ACC112 (cell line): ENCODE data around the gene ZFYVE28.

Source experiments
- H2AFZ ChIP-seq: fragments of 200-600 bp; sonication (generic); one replicate; pipeline ENCODE4 v1.6.0; 2017; ENCODE audit warnings: antibody characterized with exemption, low read length; ENCODE audit not compliant: unreplicated experiment
- H3K27ac ChIP-seq: fragments of 200-600 bp; sonication (generic); 2 replicates; pipeline ENCODE4 v1.5.1; 2014; ENCODE audit warnings: low read depth, mild to moderate bottlenecking, antibody characterized with exemption, low read length, moderate library complexity
- H3K27me3 ChIP-seq: fragments of 200-600 bp; sonication (generic); 2 replicates; pipeline ENCODE4 v1.6.1; 2014; ENCODE audit warnings: mild to moderate bottlenecking, antibody characterized with exemption, low read length, moderate library complexity, mixed read lengths; ENCODE audit not compliant: insufficient read depth
- H3K36me3 ChIP-seq: fragments of 200-600 bp; sonication (generic); 2 replicates; pipeline ENCODE4 v1.6.1; 2016; ENCODE audit warnings: mild to moderate bottlenecking, antibody characterized with exemption, low read length, moderate library complexity, mixed read lengths; ENCODE audit not compliant: insufficient read depth
- H3K4me1 ChIP-seq: fragments of 200-600 bp; sonication (generic); one replicate; pipeline ENCODE4 v1.6.1; 2016; ENCODE audit warnings: low read length, mixed read lengths; ENCODE audit not compliant: insufficient read depth, unreplicated experiment, control insufficient read depth
- H3K4me3 ChIP-seq: fragments of 200-600 bp; sonication (generic); 2 replicates; pipeline ENCODE4 v1.5.1; 2014; ENCODE audit warnings: mild to moderate bottlenecking, low read depth, low read length
- H3K79me2 ChIP-seq: fragments of 200-600 bp; sonication (generic); one replicate; pipeline ENCODE4 v1.6.0; 2016; ENCODE audit warnings: low read length; ENCODE audit not compliant: control insufficient read depth, unreplicated experiment, insufficient read depth

Gene ZFYVE28

GRCh38 chr4:2354760-2355159 lies 63.7 kb downstream of the ZFYVE28 start:
- Histone ChIP-seq H3K27me3 (no peaks in the 10 kb centered on the region), H3K79me2 (peaks cover 7% of the 10 kb centered on the region), H3K4me1 (no peaks in the 10 kb centered on the region), H3K27ac (no peak overlapping the region), H2AFZ (no peak overlapping the region), H3K4me3 (no peak overlapping the region), H3K36me3 (no peaks in the 10 kb centered on the region)

DNA sequence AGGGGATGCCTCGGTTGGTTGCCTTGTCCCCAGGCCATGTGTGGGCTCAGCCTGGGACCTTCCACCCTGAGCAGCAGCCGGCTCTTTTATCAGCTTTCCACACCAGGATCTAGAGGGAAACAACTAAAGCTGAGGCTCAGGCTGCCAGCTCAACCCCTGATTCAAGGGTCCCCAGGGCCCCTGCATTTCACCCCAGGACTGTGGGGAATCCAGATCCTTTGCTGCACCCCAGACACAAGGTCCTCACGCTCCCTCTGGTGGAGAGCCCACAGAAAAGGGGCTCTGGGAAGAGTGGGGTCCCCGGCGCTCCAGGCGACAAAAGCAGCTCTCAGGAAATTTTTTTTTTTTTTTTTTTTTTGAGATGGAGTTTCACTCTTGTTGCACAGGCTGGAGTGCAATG lies 64.3 kb downstream of the ZFYVE28 start:
- no peak overlapping the region for H3K4me3 ChIP-seq
- no peaks in the 10 kb centered on the region for H3K27me3 ChIP-seq
- peaks cover 5% of the 10 kb centered on the region for H3K79me2 ChIP-seq
- H3K4me1 ChIP-seq, result no peaks in the 10 kb centered on the region
- no peak overlapping the region for H3K27ac ChIP-seq
- no peaks in the 10 kb centered on the region for H3K36me3 ChIP-seq
- H2AFZ ChIP-seq, result no peak overlapping the region

GRCh38 chr4:2353222-2354107 lies 65.0 kb downstream of the ZFYVE28 start:
- Histone ChIP-seq H2AFZ (no peak overlapping the region), H3K27me3 (no peaks in the 10 kb centered on the region), H3K79me2 (peaks cover 5% of the 10 kb centered on the region), H3K4me1 (no peaks in the 10 kb centered on the region), H3K4me3 (no peak overlapping the region), H3K27ac (no peak overlapping the region), H3K36me3 (no peaks in the 10 kb centered on the region)

- no peak overlapping the region for H2AFZ ChIP-seq
- H3K79me2 ChIP-seq, result peaks cover 2% of the 10 kb centered on the region
- no peaks in the 10 kb centered on the region for H3K4me1 ChIP-seq
- no peaks in the 10 kb centered on the region for H3K27me3 ChIP-seq
- no peaks in the 10 kb centered on the region for H3K36me3 ChIP-seq
- H3K27ac ChIP-seq, result no peak overlapping the region
- no peak overlapping the region for H3K4me3 ChIP-seq
These were observed 65.7 kb downstream of the ZFYVE28 start for GRCh38 chr4:2352729-2353221.

GRCh38 chr4:2352171-2352570 lies 66.3 kb downstream of the ZFYVE28 start:
- H3K27ac ChIP-seq, result no peak overlapping the region
- peaks cover 5% of the 10 kb centered on the region for H3K4me1 ChIP-seq
- no peak overlapping the region for H3K4me3 ChIP-seq
- H3K36me3 ChIP-seq, result no peaks in the 10 kb centered on the region
- no peaks in the 10 kb centered on the region for H3K27me3 ChIP-seq
- H2AFZ ChIP-seq, result no peak overlapping the region
- H3K79me2 ChIP-seq, result peaks cover 2% of the 10 kb centered on the region

- Histone ChIP-seq H3K4me1 (peaks cover 5% of the 10 kb centered on the region), H3K36me3 (no peaks in the 10 kb centered on the region), H3K27ac (no peak overlapping the region), H2AFZ (no peak overlapping the region), H3K4me3 (no peak overlapping the region), H3K79me2 (no peaks in the 10 kb centered on the region), H3K27me3 (no peaks in the 10 kb centered on the region)
These were observed 67.5 kb downstream of the ZFYVE28 start for GRCh38 chr4:2350982-2351381.

DNA sequence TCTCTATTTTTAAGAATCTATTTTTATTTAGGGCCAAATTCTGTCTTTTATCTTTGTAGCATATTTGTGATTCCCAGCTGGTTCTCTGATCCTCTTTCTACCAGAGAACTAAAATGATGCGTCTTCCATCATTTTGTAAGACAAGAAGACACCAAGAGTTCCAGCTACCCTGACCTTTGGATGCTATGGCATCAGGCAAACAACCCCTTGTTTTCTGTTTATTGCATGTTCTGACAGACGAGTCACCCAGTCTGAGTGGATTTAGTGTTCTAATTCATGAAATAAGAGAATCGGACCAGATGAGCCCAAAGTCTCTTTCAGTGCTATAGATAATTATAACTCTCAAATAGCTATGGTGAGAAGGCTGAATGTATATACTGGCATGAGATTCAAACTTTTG lies 69.7 kb downstream of the ZFYVE28 start:
- no peak overlapping the region for H2AFZ ChIP-seq
- no peak overlapping the region for H3K4me3 ChIP-seq
- H3K27ac ChIP-seq, result no peak overlapping the region
- peaks cover 4% of the 10 kb centered on the region for H3K79me2 ChIP-seq
- peaks cover 3% of the 10 kb centered on the region; the same call in 1 of the 2 replicates for H3K36me3 ChIP-seq
- no peaks in the 10 kb centered on the region for H3K27me3 ChIP-seq
- H3K4me1 ChIP-seq, result peaks cover 5% of the 10 kb centered on the region

DNA sequence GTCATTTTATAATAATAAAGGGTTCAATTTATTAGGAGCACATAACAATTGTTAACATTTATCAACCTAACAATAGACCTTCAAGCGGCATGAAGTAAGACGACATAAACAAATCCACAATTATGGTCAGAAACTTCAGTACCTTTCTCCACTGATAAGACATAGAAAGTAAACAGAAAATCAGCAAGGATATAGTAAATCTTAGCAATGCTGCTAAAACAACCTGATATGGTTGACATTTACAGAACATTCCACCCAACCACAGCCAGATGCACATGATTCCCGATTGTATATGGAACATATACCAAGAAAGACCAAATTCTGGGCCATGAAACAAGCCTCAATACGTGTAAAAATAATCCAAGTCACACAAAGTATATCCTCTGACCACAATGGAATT lies 71.3 kb downstream of the ZFYVE28 start:
- Histone ChIP-seq H3K4me3 (peak overlapping the region; percentile 12; the same call in 1 of the 2 replicates), H3K27ac (no peak overlapping the region), H3K36me3 (peaks cover 3% of the 10 kb centered on the region; the same call in 1 of the 2 replicates), H2AFZ (no peak overlapping the region), H3K79me2 (peaks cover 4% of the 10 kb centered on the region), H3K27me3 (no peaks in the 10 kb centered on the region), H3K4me1 (peaks cover 5% of the 10 kb centered on the region)

DNA sequence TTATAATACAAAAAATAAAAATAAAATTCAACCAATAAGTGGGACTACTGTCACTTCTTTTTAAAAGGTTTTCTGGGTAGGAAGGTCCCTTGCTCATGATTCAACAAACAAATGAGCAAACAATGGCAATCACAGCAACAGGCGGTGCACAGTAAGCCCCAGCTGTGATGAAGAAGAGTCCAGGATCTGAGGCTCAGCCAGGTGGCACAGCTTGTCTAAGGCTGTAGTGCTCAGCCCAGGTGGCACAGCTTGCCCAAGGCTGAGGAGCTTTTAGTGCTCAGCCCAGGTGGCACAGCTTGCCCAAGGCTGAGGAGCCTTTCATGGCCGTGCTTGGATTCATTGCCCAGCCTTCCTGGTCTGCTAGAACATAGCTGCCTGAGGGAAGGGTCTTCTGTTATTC lies 75.0 kb downstream of the ZFYVE28 start:
- peaks cover 4% of the 10 kb centered on the region for H3K79me2 ChIP-seq
- H3K27me3 ChIP-seq, result no peaks in the 10 kb centered on the region
- H3K4me3 ChIP-seq, result no peak overlapping the region
- H3K36me3 ChIP-seq, result peaks cover 3% of the 10 kb centered on the region; the same call in 1 of the 2 replicates
- no peak overlapping the region for H2AFZ ChIP-seq
- H3K4me1 ChIP-seq, result peaks cover 5% of the 10 kb centered on the region
- H3K27ac ChIP-seq, result no peak overlapping the region

DNA sequence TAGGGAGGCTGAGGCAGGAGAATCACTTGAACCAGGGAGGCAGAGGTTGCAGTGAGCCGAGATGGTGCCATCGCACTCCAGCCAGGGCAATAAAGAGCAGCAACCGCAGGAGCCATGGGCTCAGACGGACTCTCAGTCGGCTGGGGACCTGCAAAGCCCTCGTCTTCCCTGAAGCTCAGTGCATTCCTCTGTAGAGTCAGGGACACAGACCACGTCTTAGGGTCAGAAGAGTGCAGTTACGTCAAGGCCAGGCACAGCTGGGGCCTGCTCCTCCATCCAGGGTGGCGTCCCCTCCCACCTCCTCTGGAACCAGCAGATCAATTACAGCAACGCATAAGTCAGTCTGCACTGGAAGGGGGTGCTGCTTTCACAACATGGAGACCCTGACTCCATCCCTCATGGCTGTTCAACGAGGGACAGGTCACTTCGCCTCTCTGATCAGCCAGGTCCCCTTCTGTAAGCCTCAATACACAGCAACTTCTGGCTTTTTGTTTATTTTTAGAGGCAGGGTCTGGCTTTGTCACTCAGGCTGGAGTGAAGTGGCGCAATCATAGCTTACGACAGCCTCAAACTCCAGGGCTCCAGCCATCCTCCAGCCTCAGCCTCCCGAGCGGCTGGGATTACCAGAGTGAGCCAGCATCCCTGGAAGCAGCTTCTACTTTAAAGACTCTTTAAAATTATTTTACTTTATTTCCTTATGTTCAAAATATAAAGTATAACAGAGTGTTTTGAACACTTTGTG lies 76.4 kb downstream of the ZFYVE28 start:
- Histone ChIP-seq H2AFZ (no peak overlapping the region), H3K36me3 (peaks cover 3% of the 10 kb centered on the region; the same call in 1 of the 2 replicates), H3K27ac (no peak overlapping the region), H3K4me1 (no peaks in the 10 kb centered on the region), H3K4me3 (no peak overlapping the region), H3K79me2 (peaks cover 4% of the 10 kb centered on the region), H3K27me3 (no peaks in the 10 kb centered on the region)
